NCI-H1436 treated with DMSO at 0.1 percent for 48 hours (cell line): ENCODE measurements around the gene PPARD.
"Not testable (repeated sequence)": the region's sequence is repeated elsewhere in the genome, so short reads cannot be mapped to it uniquely, and the experiment has no call there.

Source experiments
- DNase-seq: peaks from one replicate; lab custom pipeline; 2025; lab: John Stamatoyannopoulos, UW

Gene PPARD

DNA sequence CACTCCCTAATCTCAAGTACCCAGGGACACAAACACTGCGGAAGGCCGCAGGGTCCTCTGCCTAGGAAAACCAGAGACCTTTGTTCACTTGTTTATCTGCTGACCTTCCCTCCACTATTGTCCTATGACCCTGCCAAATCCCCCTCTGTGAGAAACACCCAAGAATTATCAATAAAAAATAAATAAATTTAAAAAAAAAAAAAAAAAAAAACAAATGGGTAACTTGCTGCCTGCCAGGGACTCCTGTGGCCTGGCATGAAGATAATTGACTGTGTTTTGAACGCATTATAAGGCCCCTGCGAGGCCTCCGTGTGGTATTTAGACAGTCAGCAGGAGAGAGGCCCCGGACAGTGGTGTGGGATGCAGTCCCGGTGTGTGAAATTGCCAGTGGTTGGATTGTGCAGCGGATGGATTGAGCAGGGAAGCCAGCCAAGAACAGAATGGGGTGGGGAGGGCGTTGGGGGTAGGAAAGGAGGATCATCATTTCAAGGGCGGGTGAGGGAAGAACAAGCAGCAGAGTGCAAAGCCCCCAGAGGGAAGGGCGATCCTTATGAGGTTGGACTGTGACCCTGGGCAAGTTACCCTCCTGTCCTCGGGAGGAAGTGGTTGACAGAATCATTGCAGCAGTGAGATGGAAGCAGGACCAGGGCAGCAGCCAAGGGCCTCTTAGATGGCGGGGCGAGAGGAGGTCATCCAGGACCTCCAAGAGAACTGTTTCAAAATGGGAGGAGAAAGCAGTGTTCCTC lies 43.3 kb downstream of the PPARD start:
- DNase-seq: no peak

DNA sequence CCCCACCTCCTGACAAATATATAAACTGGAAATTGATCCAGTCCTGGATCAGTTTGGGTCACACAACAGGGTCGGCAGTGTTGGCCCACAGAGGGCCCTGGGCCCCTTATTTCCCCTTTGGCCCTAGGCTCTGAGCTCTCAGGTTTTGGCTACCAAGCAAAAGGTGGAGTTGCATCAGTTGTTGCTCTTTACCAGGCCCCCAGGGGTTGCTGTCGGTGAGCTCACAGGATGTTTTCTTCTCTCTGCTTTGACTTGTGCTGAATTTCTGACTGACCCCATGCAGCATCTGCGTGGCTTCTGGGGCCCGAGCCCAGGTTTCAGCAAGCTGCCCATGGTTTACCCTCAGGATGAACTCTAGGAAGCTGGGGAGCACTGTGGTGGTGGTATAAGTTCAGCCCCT lies 44.6 kb downstream of the PPARD start:
- no peak for DNase-seq

DNA sequence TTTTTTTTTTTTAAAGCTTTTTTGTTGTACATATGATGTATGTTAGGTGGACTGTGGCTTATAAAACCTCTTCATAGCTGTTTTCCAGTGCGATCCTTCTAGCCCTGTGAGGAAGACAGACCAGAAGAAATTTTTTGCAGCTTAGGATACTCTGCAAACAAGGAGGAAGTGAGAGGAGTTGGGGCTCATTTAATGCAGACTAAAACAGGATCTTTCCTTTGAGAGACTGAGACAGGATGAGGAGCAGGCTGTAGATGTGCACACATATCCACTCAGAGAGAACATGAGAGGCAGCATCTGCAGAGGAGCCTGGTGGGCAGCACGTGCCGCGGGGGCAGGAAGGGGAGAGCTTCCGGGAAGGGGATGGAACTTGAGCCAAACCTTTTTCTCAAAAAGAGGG lies 45.7 kb downstream of the PPARD start:
- DNase-seq: no peak

DNA sequence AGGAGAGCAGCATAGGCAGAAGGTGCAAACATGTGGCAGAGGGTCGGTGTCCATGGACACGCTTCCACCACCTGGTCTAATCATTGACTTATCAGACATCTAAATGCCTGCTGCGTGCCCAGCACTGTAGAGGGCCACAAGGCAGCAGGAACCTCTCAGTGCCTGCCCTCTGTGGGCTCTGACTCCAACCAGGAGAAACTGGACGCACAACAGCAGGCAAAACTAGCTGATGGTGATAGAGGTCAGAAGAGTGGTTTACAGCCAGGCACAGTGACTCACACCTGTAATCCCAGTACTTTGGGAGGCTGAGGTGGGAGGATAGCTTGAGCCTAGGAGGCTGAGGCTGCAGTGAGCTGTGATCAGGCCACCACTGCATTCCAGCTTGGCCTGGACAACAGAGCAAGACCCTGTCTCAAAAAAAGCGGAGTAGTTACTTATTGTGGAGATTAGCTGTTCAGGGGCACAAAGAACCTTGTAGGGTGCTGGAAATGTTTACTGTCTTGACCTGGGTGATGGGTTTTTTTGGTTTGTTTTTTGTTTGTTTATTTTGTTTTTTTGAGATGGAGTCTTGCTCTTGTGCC lies 46.5 kb downstream of the PPARD start:
- no peak for DNase-seq

DNA sequence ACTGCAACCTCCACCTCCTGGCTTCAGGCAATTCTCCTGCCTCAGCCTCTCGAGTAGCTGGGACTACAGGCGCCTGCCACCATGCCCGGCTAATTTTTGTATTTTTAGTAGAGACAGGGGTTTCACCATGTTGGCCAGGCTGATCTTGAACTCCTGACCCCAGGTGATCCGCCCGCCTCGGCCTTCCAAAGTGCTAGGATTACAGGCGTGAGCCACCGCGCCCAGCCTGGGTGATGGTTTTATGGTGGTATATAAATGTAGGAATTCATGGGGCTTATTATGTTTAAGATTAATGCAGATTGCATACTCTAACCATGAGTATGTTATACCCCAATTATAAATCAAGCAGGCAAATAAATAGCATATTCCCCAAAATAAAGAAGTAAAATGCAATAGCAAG lies 47.0 kb downstream of the PPARD start:
- DNase-seq: not testable (repeated sequence)

DNA sequence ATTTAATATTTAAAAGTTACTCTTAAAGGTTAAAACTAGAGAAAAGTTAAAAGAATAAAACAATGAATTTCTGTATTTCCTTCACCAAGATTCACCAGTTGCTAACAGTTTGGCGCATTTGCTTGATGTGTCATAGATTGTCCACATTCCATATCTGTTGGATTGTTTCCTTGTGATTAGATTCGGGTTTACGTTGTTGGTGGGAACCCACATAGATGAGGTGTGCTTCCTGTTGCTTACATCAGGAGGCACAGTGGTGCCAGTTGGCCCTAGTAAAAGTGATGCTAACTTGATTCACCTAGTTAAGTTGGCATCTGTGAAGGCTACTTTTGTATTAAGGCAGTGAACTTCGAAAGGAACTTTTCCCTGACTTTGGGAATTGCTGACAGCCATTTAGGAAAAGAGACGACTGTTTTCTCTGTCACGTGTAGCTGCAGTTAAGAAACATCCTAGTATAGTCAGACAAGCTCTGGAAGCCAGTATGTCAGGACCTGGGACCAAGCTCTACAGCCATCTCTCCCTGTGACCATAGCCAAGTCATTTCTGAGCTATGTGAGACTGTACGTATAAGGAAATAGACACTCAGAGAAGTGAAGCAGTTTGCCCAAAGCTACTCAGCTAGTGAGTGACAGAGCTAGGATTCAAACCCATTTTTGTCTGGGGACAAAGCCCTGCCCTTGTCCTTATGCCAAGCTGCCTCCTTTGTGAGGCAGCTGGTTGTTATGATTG lies 49.0 kb downstream of the PPARD start:
- no peak for DNase-seq

DNA sequence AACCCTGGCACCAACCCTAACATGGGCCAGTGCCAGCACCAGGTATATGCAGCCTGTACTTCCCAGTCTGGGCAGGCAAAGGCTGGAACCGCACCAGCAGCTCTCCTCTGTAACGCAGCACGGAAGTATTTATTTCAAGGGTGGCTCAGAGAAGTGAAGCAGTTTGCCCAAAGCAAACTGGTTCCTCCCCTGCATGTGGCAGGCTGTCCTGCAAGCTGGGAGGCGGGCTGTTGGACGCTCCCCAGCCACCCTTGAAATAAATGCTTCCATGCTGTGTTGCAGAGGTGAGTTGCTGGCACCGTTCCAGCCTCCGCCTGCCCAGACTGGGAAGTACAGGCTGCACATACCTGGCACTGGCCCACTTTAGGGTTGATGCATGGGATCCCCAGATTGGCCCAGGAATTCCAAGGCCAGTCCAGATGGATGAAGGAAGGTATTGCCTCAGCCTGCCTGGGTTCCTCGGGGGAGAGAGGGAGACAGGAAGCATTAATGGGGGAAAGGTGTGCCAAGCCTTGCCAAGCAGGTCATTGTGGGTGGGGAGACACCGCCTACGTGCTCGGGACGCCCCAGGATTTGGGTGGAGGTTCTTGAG lies 49.8 kb downstream of the PPARD start:
- no peak for DNase-seq

DNA sequence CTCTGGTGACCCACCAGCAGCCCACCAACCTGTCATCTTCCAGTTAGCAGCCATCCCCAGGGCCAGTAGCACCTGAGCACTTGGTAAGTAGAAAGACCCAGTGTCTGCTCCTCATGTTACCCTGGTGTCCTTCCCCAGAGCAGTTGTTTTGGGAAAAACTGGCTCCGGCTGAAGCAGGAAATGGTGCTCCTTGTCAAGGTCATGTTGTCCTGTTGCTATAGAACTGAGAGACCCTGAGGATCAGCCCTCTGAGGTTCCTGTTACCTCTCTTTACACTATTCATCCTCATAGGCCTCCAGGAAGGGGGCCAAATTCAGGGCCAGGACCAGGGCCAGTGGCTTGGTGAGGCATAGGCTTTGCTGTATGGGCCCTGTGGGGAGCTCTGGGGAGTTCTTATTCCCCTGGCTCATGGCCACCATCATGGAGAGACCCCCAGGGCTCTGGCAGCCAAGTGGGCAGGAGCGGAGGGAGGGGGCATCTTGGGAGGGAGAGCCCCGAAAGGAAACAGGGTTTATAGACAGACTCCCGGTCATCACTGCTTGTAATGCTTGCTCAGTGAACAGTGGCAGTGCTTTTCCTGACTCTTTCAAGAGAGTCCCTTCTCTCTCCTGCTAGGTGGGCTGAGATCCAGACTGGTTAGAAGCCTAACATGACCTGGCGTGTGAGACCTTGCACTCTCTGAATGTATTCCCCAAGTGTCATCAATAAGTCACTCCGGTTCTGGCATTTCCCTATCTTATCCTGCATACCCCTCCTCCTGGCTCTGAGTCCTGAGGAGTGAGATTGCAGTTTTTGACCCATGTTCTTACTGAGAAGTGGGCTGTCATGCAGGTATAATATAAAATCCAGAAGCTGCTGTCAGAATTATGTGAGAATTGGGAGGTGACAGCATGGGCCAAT lies 50.7 kb downstream of the PPARD start:
- no peak for DNase-seq

DNA sequence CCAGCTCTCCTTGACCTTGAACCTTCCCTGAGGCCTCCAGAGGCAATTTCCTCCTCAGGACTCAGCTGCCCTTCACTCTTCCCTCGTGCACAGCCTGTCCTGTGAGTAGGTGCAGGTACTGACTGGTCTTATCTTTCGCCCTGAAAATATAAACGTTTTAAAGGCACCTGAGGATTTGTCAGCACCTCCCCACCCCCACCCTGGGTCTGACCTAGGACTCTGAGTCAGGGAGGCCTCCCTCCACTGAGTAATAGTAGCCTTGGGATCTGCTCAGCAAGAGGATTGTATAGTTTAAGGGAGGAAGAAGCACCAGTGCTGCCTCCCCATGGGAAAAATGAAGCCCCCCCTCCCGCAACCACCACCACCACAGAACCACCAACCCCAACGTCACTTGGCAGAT lies 54.6 kb downstream of the PPARD start:
- DNase-seq: no peak

DNA sequence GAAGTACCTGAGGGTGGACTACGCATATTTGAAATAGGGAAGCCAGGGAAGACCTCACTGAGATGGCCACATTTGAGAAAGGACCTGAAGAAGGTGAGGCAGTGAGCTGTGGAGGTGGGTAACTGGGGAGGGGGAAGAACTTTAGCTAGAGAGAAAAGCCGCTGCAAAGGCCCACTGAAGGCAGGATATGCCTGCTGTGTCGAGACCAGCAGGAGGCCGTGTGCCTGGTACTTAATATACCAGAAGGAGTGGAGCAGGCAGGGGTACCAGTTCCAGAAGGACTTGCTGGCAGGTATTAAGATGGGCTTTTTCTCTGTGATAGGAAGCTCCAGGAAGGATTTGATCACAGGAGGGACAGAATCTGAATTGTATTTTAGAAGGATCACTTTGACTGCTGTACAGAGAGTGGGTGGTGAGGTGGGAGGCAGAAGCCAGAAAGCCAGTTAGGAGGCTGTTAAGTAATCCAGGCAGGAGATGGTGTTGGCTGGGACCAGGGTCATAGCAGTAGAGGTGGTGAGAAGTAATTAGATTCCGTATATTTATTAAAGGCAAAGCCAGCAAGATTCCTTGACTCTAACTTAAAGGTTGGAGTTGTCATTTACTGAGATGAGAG lies 55.6 kb downstream of the PPARD start:
- no peak for DNase-seq

DNA sequence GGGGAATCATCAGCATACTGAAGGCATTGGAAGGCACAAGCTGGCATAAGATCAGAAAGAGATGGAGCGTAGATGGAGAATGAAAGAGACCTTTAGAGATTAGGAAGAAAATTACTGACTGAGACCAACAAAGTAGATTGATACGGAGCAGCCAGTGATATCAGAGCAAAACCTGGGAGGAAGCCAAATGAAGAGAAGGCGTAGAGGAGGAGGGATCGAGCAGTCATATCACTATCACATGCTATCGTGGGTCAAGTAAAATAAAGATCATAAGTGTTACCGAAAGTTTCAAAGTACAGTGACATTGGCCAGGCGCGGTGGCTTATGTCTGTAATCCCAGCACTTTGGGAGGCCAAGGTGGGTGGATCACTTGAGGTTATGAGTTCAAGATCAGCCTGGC lies 56.2 kb downstream of the PPARD start:
- DNase-seq: no peak

DNA sequence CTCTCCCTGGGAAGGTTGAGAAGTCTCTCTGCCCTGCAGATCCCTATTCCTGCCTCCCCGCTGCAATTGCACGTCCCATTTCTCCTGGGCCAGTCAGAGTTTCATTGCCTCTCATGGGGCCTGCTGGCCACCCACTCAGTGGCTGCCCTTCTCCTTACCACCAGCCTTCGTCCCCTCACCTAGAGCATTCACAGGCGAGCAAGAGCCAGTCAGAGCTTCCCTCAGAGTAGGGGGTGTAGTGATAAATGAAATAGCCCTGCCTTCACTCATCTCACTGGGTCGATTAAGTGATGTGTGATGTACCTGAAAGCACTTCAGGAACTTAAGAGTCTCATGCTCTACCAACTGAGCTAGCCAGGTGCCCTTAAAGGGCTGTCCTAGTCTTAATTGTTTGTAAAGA lies 57.8 kb downstream of the PPARD start:
- DNase-seq: no peak

DNA sequence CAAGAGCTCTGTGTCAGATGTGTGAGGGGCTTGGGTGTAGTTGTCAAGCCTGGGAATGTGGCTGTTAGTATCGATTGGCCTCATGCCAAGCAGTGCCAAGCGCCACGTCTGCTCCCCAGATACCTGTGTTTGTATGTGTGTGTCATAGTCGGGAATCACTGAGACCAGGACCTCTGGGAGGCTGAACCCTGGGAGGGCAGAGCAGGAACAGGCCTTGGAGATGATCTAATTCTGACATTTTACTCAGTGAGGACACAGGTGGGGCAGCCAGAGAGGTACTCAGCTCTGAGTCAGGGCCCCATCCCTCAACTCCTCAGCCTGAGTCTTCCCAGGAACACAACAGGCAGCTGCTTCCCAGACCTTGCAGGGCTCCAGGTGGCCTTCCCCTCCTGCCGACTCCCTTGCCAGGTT lies 58.5 kb downstream of the PPARD start:
- no peak for DNase-seq

DNA sequence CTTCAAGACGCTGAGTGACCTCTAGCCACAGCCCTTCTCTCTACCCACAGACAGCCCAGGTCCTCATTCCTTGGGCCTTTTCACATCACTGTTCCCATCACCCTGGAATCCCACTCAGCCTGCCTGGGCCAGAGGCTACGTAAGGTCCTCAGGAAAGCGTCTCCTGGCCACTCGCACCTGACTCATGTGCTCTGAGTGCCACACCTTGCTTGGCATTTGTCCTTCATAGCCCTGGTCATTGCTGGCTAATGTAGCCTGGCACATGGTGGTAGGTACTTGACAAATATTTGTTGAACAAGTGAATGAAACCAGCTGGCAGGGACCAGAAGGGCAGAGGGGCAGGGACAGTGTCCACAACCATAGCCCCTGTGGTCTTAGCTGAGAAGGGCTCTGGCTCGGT lies 59.2 kb downstream of the PPARD start:
- no peak for DNase-seq

DNA sequence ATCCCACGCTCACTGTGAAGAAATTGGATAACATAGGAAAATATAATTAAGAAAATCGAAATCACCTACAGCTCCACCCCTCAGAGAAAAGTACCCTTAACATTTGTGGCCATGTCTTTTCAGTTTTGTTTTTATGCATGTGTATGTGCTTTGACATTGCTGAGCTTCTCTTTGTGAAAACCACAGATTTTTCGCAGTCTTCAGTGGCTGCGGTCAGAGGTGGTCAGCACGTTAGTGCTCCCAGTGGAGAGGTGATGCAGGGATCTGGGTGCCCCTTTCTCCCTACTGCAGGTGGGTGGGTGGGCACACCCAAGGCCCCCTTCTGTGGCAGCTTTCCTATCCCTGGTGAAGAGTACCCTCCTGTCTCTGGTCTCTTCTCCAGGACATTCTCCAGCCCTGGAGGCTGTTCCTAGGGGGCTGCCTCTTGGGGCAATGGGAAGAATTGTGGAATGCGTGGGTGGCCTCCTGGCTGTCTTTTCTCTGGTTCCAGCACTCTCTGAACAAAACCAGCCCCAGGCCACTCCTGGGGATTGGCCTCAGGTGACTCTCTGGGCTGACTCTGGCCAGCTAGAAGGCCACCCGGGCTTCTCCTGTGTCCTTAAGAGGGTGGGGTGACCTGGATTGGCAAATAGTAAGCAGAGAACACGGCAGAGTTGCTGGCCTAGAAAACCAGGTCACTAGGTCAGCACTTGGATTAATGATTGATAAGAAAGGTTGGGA lies 59.9 kb downstream of the PPARD start:
- no peak for DNase-seq

DNA sequence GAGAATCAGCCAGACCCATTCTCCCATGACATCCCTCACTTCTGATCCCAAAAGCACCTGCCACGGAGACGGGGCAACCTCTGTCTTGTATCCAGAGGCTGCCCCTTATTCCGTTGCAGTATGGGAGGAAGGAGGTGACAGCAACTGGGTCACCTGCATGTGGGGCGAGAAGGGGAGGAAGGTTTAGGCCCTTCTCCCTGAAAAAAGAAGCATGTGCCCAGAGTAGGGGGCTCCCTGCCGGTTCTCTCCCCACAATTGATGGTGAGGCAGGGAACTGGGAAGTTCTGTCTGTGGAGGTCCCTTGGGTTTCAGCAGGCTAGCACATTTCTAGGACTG lies 60.5 kb downstream of the PPARD start:
- no peak for DNase-seq

DNA sequence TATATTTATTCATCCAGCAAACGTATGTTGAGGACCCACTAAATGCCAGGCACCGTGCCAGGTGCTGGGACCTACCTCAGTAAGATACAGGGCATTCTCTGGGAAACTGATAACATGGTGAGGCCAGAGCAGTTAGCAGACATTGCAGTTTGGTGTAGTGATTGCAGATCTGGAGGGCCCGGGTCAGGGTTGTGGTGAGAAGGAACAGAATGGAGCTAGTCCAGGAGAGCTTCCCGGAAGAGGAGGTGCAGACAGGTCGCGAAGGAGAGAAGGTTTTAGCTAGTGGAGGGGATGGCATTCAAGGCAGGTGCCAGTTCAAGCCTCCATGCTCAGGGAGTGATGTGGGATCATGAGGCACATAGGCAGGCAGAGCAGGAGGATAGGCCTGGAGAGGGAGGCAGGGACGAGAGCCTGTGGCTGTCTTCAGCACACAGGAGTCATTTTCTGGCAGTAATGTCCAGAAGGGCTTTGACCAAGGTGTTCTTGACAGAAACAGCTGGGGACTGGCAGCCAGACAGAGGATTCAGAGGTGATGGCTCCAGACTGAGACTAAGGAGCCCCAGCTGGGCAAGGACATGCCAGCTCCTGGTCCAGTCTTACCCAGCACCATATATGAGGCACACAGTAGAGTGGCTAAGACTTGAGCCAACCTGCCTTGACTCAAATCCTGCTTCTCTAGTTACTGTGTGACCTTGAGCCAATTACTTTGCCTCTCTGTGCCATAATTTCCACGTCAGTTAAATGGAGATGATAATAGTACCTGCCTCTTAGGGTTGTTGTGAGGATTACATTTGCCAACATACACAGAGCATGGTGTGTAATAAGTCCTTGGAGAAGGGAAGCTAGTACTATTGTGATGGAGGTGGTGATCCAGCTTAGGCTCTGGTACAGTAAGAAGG lies 61.4 kb downstream of the PPARD start:
- DNase-seq: no peak

DNA sequence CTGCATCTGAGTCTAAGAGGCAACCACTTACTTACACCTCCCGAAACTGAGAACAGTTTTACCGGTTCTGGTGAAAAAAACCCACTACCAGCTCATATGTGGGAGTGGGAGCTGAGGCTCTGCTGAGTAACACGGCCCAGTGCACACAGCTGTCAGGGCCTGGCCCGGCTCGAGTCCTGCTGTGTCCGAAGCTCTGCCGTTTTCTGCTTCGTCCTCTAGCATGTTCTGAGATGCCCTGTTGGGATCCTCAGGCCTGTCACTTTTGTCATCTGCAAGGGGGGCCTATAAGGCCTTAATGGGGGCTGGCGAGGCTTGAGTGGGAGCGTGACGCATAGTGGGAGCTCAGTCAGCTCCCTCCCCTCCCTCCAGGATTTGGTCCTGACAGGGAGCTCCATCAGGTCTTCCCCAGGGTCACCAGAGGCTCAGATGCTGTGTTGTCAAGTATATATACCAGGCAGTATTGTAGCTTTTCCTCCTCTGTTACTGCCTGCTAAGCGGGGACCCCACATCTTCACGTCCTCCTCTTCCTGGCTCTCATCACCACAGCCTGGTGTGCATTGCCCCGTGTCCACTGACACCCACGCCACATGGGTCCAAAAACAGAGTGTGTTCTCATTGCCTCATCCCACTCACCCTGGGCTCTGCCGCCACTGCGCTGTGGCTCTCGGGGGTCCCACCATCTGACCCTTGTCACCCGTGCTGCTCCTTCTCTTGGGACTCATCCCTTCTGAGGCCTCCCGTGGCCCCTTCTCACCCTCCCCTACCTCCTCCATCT lies 64.5 kb downstream of the PPARD start:
- no peak for DNase-seq

DNA sequence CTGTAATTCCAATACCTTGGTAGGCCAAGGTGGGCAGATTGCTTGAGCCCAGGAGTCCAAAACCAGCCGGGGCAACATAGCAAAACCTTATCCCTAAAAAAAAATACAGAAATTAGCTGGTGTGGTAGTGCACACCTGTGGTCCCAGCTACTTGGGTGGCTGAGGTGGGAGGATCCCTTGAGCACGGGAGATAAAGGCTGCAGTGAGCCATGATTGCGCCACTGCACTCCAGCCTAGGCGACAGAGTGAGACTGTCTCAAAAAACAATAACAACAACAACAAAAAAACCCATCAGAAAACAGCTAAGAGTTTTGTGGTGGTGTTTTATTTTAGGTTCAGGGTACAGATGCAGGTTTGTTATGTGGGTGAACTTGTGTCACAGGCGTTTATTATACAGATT lies 66.9 kb downstream of the PPARD start:
- DNase-seq: no peak
